GM20431 (cell line): ENCODE results near the gene KAT8.
"Not testable (repeated sequence)": the region's sequence is repeated elsewhere in the genome, so short reads cannot be mapped to it uniquely, and the experiment has no call there.

Experiments used
- in situ Hi-C: fragments of 300-500 bp; cut with MseI, MboI; formaldehyde crosslinking; loops from one replicate; pipeline ENCODE4 v1.15.0; 2020; ENCODE audit warnings: low sequenced_read_pairs; ENCODE audit not compliant: unreplicated experiment

Gene KAT8

DNA sequence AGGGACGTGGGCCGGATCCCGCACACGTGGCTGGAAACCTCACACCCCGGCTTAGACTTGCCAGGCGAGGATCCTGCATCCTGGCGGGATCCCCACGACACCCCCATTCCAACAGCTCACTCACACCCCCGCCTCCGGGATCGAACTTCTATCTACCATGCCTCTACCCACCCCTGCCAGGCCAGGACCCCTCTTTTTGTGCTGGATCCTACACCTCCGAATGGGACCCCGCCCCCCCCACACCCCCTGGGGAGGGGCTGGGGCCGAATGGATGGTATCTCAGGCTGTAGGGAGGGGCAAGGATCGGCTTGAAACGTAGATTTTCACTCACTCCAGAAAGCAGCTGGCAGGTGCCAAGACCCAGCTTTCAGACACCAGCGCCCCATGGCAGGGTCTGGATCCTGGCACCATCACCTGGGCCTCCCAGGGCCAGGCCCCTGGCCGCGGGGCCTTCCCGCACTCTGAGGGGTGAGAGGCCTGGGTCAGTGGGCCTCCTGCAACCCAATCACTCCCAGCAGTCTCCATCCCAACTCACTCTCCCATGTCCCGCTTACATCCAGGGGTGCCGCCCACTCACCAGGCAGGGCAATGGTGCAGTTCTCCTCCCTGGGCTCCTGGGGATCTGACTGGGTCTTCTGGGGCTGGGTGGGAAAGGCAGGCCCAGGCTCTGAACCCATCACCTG, 25.7 kb downstream of the KAT8 start:
- in situ Hi-C loops: no loop called here

DNA sequence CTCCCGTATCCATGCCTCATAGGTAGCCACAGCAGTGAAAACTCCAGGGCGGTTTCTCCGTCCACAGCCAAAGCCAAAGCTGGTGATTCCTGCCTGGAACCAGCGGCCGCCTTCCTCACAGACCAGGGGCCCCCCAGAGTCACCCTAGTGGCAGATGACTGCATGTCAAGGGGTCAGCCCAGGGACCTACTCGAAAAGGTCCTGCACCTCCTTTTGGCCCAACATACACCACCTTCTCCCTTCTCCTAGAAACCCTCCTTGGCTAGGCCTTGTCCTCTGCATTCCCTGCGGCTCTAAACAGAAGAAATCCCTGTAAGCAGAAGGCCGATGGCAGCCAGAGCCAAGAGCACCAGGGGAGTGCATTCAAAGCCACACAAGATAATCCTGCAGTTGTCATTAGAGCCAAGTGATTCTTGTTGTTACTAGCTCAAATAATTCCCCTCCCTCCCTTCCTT, 26.3 kb downstream of the KAT8 start:
- in situ Hi-C loops: no loop called here

DNA sequence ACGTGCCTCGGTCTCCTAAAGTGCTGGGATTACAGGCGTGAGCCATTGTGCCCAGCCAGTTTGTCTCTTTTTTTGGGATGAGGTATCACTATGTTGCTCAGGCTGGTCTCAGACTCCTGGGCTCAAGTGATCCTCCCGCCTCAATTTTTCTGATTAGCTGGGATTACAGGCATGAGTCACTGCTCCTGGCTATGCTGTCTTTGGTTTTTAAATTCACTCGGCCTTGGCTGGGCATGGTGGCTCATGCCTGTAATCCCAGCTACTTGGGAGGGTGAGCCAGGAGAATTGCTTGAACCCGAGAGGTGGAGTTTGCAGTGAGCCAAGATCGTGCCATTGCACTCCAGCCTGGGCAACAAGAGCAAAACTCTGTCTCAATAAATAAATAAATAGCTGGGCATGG, 27.0 kb downstream of the KAT8 start:
- in situ Hi-C loops: not testable (repeated sequence)

DNA sequence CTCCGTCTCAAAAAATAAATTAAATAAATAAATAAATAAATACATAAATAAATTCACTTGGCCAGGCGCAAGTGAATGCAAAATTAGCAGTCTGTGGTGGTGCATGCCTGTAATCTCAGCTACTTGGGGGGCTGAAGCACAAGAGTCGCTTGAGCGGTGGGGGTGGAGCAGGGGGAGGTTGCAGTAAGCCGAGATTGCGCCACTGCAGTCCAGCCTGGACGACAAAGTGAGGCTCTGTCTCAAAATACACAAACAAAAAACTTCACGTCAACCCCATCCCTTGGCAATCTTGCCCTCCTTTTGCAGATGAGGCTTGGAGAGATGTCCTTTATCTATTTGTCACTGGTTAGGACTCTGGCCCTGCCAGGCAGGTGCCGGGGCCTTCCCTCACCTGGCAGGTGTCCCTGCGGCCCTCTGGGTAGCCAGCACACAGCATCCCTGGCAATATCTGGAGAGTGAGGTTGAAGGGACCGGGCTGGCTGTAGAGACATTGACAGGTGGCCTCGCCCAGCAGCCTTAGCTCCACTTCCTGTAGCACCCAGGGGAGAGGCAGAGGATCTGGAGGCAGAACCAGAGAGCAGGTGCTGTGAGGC, 28.0 kb downstream of the KAT8 start:
- in situ Hi-C loops: no loop called here

DNA sequence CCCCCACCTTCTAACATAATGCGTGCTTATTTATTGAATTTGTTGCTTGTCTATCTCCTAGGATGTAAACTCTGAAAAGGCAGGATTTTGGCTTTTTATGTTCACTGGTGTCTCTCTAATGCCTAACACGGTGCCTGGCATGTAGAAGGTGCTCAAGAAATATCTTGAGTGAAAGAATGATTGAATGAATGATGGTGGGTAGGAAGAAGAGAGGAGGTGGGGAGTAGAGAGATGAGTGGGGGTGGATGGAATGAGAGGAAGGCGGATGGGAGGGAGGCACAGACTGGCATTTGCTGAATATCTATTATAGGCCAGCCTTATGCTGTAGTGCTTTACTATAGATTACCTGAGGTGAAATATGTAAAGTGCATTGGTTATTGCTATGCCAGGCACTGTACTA, 30.1 kb downstream of the KAT8 start:
- in situ Hi-C loops: no loop called here

DNA sequence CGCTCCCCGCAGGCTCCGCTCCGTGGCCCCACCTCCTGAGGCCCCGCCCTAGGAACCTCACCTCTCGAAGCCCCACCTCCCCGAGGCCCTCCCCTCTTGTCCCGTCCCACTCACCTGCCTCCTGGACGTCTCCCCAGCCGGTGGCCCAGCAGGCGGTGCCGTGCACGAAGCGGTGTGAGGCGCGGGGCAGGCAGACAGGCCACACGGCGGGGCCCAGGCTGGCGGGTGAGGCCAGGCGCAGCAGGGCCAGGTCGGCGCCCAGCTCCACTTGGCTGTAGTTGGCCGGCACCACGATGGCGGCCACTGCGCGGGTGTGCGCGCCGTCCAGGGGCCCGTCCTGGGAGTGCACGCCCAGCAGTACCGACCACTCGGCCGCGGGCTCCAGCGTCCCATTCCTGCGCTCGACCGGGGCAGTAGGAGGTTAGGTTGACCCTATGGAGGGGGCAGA, 30.8 kb downstream of the KAT8 start:
- in situ Hi-C loops: no loop called here

DNA sequence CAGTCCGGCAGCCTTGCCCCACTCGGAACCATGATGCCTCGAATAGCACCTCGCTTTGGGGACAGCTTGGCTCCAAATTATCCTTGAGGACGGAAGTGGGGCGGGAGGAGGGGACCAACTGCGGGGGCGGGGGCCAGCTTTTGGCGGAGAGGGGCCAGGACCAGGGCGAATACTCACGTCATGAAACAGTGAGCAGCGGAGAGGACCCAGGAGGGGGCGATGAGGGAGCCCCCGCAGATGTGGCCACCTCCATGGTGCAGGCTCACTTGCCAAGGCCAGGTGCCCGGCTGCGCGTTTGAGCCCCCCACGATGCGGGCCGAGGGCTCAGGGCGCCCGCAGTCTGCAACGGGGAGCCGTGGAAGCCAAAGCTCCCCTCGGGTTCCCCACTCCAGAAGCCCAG, 31.4 kb downstream of the KAT8 start:
- in situ Hi-C loops: no loop called here

DNA sequence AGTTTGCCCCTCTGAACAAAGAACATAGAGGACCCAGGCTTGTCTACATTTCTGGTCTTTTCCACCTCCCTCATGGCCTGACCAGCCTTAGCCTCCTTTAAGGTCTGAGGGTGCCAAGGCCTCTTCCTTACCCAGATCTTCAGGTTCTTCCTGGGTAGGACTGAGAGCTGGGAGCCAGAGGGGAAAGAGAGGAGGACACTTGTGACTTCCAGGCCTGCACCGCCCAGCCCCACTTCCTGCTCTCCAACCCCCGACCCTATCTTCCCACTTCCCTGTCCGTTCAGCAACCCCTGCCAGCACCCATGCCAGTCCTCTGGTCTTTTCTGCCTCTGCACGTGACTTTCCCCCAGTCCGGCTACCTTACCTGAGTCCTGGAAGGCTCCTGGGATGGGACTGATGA, 31.9 kb downstream of the KAT8 start:
- in situ Hi-C loops: no loop called here

DNA sequence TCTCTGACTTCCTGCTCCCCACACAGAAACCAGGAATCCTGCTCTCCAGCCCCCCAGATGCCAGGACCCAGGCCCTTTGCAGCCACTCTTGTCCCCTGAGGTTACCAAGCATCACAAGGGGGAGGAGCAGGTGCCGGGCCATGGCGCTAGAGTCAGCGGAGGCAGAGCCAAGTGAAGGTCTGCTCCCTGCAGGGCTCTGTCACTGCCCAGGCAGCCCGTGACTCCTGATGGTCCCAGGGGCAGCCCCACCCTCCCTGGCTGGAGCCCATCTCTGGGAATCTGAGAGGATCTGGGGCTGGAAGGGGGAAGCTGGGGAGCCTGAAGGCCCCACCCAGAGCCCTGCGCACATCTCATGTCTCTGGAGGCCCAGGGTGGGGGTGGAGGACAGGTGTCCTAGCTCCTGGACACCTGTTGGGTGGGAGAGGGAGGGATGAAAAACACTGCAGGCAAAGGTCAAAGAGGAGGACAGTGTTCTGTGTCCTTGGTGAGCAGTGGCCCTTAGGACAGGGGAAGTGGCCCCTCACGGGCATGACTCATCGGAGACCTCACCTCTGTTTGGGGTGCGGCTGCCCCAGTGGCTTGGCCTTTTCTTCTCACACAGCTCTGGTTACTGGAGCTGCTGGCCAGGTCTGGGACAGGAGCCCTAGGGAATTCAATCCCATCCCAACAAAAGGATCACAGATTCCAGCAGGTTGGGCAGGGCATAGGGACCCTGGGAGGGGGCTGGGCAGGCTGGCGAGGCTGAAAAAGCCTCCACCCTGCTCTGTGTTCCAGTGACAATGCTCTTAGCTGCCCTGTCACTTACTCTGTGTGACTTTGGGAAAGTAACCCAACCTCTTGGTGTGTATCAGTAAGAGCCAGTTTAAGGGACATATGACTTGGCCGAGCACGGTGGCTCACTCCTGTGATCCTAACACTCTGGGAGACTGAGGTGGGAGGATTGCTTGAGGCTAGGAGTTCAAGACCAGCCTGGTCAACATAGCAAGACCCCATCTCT, 32.7 kb downstream of the KAT8 start, which contains the start of gene PRSS36:
Gene PRSS36, minus strand, starts transcription at position 173 of the 997 bp plus-strand sequence. Its CDS starts 31 bp downstream, at position 142.
- in situ Hi-C loops: no loop called here

DNA sequence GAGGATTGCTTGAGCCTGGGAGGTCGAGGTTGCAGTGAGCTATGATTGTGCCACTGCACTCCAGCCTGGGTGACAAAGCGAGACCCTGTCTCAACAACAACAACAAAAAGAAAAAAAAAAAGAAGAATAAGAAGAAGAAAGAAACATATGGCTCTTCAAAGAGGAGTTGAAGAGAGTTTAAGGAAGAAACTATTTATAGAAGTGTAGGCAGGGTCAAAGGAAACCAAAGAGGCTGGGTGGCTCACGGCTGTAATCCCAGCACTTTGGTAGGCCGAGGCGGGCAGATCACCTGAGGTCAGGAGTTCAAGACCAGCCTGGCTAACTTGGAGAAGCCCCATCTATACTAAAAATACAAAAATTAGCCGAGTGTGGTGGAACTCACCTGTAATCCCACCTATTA, 33.5 kb downstream of the KAT8 start:
- in situ Hi-C loops: not testable (repeated sequence)

DNA sequence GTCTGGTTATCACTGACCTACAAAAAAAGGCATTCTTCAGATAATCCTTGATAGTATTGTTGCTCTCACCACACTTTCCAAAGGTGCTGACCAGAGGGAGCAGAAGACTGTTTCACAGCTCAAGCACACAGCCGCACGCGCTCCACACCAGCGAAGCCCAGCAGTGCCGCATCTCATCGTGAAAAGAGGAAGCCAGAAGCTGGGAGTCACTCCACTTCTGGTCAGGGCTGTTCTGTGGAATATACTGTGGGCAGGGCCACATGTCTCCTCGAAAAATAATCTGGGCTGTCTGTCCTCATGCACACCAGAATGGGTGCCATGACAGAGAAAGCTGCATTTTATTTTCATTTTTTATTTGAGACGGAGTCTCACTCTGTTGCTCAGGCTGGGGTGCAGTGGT, 39.7 kb downstream of the KAT8 start:
- in situ Hi-C loops: no loop called here

DNA sequence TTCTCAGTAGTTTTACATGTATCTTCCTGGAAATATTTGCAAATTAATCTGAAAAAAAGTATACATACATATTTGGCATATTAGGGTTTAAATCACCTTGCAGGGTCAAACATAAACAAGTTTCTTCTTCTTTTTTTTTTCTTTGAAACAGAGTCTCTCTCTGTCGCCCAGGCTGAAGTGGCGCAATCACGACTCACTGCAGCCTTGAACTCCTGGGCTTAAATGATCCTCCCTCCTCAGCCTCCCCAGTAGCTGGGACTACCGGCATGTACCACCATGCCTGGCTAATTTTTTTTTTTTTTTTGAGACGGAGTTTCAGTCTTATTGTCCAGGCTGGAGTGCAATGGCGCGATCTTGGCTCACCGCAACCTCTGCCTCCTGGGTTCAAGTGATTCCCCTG, 49.9 kb downstream of the KAT8 start:
- in situ Hi-C loops: no loop called here

DNA sequence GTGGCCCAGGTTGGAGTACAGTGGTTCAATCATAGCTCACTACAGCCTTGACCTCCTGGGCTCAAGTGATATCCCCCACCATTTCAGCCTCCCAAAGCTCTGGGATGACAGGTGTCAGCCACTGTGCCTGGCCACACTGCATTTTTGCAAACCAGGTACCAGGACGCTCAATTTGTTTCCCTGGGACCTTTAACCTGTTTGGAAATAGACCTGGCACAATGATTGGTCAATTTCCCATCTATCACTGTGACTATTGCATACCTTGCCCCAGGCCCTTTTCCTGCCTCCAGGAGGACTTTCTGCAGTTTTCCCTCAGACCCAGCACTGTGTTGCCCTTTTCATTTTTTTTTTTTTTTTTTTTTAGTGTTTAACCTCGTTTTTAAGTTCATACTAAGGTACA, 51.4 kb downstream of the KAT8 start:
- in situ Hi-C loops: no loop called here

DNA sequence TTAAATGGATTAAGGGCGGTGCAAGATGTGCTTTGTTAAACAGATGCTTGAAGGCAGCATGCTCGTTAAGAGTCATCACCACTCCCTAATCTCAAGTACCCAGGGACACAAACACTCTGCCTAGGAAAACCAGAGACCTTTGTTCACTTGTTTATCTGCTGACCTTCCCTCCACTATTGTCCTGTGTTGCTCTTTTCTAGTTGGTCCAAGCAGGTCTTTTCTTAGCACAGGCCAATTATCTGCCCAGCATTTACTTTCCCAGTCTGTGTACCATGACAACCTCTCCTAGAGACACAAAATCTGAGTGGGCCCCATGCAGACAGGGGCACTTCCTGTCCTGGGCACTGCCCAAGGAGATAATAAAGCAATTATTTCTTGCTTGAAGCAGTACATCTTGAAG, 52.6 kb downstream of the KAT8 start:
- in situ Hi-C loops: not testable (repeated sequence)

DNA sequence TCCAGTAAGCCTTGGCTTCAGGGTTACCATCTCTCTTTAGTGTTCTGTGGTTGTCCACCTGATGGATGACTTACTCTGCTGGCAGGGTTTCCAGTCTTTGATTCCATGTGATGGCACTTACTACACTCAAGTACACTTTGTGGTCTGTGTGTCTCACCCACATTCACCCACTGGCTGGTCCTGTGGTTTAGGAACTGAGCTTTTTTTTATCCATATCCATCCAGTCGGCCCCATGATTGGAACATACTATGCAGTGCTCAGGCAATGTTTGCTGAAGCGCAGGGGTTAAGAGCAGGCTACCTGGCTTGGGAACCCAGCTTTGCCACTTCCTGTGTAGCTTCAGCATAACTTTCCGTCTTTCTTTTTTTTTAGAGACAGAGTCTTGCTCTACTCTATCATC, 59.7 kb downstream of the KAT8 start:
- in situ Hi-C loops: no loop called here

DNA sequence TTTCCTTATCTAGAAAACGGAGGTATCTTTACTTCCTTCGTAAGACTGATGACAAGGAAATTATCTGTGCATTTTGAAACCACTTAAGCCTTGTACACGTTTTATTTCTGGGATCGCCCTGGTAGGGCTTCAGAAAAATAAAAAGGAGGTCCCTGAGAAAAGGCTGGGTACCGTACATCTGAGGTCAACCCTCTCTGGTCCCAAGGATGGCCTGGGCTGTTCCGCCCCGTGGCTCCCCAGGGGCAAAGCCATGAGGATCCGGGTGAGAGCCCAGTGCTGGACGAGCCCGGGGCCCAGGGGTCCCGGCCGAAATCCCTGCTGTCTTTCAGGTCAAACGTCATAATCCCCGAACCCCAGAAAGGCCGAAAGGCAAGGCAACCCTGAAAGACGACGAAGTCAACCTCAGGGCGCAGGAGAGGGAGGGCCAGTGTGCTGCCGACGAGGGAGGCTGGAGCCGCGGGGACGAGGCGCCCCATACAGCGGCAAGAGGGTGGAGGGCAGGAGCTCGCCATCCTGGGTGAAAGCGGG, 61.8 kb downstream of the KAT8 start:
- in situ Hi-C loops: no loop called here

DNA sequence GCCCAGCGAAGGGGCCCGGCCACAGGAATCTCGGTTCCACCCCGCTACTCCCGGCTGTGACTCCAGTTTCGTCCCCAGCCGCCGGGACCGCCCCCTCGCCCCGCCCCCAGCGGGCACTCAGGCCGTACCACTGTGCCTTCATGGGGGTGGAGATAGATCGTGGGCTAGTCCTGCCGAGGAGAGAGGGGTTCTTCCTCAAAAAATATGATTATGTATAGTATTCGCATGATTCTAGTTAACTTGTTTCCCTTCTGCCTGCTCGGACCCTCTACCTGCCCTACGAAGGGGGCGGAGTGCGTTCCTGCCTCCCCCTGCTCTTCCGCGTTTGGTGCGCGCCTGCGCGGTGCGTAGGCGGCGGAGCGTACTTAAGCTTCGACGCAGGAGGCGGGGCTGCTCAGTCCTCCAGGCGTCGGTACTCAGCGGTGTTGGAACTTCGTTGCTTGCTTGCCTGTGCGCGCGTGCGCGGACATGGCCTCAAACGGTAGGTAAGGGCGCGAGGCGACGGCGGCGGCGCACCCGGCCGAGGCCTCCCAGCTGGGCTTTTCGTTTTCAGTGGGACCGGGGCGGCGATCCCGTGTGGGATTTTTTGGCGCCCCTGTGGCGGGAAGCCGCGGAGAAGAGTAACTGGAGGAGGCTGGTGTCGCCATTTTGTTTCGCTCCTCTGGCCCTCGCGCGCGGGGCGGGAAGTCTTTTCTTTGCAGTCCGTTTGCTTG, 62.4 kb downstream of the KAT8 start, which contains the start of gene FUS:
Gene FUS, plus strand, starts transcription at position 393 of the 713 bp plus-strand sequence. Its CDS starts 76 bp downstream, at position 469.
- in situ Hi-C loops: no loop called here
